MM.1S (cell line): ENCODE measurements around the gene DPP9.

Experiments
- DNase-seq: peaks from one replicate; pipeline ENCODE4 v3.0.0-alpha.2; 2015
- H2AFZ ChIP-seq: fragments of 300-600 bp; sonication (generic); 2 replicates; pipeline ENCODE4 v1.6.0; 2016; ENCODE audit warnings: antibody characterized with exemption, low read length
- H3F3A ChIP-seq: fragments of 300-600 bp; sonication (generic); 2 replicates; pipeline ENCODE4 v1.6.1; 2016; ENCODE audit warnings: mild to moderate bottlenecking, antibody characterized with exemption, low read length, moderate library complexity, mixed read lengths; ENCODE audit not compliant: insufficient read depth
- H3K27ac ChIP-seq: fragments of 300-600 bp; sonication (generic); 2 replicates; pipeline ENCODE4 v1.5.1; 2016; ENCODE audit warnings: mild to moderate bottlenecking, low read length
- H3K27me3 ChIP-seq: fragments of 300-600 bp; sonication (generic); replicated peaks from 2 replicates; pipeline ENCODE4 v1.6.0; 2016; ENCODE audit warnings: low read length; ENCODE audit not compliant: insufficient read depth
- H3K36me3 ChIP-seq: fragments of 300-600 bp; sonication (generic); replicated peaks from 2 replicates; pipeline ENCODE4 v1.6.1; 2016; ENCODE audit warnings: mild to moderate bottlenecking, low read length, mixed read lengths; ENCODE audit not compliant: insufficient read depth
- H3K4me1 ChIP-seq: fragments of 300-600 bp; sonication (generic); 2 replicates; pipeline ENCODE4 v1.6.1; 2016; ENCODE audit warnings: low read length, mixed read lengths
- H3K4me2 ChIP-seq: fragments of 300-600 bp; sonication (generic); 2 replicates; pipeline ENCODE4 v1.6.0; 2016; ENCODE audit warnings: low read depth, low read length
- H3K4me3 ChIP-seq: fragments of 300-600 bp; sonication (generic); 2 replicates; pipeline ENCODE4 v1.5.1; 2016; ENCODE audit warnings: low read length, mixed read lengths
- H3K79me2 ChIP-seq: fragments of 300-600 bp; sonication (generic); 2 replicates; pipeline ENCODE4 v1.6.1; 2016; ENCODE audit warnings: mixed run types, low read length, mixed read lengths
- H3K9ac ChIP-seq: fragments of 300-600 bp; sonication (generic); 2 replicates; pipeline ENCODE4 v1.6.1; 2016; ENCODE audit warnings: low read length, mixed read lengths
- H3K9me2 ChIP-seq: fragments of 300-600 bp; sonication (generic); replicated peaks from 2 replicates; pipeline ENCODE4 v1.6.1; 2016; ENCODE audit warnings: mild to moderate bottlenecking, low read length, mixed read lengths; ENCODE audit not compliant: insufficient read depth
- H3K9me3 ChIP-seq: fragments of 300-600 bp; sonication (generic); replicated peaks from 2 replicates; pipeline ENCODE4 v1.6.1; 2016; ENCODE audit warnings: mild to moderate bottlenecking, low read length, mixed read lengths; ENCODE audit not compliant: insufficient read depth
- H4K20me1 ChIP-seq: fragments of 300-600 bp; sonication (generic); 2 replicates; pipeline ENCODE4 v1.6.1; 2016; ENCODE audit warnings: mild to moderate bottlenecking, low read length, moderate library complexity, mixed read lengths; ENCODE audit not compliant: insufficient read depth
- EZH2 ChIP-seq: fragments of 300-600 bp; sonication (generic); optimal IDR thresholded peaks from 2 replicates; pipeline ENCODE3; 2017; ENCODE audit warnings: low read depth, mild to moderate bottlenecking, antibody characterized with exemption, low read length, mixed read lengths
- EZH2phosphoT487 ChIP-seq: fragments of 300-600 bp; sonication (generic); IDR thresholded peaks from 2 replicates; pipeline ENCODE4 v1.6.1; 2018; ENCODE audit warnings: antibody characterized with exemption, low read length
- TF ChIP-seq, protein P1 (sequence below): fragments of 300-600 bp; sonication (generic); IDR thresholded peaks from 2 replicates; pipeline ENCODE4 v1.5.1; 2016; ENCODE audit warnings: antibody characterized with exemption, low read length, mixed read lengths

DPP9 gene

DNA sequence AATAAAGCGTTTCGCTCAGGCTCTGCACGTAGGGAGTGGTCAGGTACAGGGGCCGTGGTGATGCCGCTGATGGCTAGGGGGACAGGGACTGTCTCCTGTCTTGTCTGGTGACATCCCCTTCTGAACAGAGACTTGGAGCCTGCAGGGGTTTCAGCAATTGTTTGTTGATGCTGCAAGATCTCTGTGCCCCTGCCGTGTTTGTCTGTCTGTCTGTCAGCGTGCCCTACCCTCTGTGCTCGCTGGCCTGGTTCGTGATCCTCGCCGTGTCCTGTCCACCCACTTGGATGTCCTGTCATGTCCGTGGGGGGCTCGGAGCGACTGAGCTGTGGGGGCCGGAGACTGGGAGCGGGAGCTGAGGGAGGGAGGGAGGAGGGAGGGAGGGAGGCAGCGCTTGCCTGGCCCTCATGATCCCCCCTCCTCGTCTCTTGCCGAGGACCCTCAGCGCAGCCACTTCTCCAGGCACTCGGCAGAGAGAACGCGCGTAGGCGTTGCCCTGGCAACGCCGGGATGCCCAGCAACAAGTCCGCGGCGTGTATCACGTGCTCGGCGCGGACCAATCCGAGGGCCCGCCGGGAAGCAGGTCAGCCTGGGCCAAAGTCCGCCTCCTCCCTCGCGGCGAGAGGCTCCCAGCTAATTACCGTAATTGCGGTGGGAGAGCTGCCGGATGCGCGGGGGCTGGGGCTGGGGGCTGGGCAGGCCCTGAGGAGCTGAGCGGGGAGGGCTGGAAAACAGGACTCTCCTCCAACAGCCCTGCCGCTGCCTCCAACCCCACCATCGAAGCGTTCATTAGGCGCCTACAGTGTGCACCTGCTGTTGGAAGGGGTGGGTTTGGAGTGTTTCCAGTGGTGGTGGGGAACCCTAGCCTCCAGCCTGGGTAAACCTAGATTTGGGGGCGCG, 36.0 kb upstream of the DPP9 start:
- Histone ChIP-seq H3K27ac (no peak overlapping the region), H3K9ac (no peak overlapping the region)

DNA sequence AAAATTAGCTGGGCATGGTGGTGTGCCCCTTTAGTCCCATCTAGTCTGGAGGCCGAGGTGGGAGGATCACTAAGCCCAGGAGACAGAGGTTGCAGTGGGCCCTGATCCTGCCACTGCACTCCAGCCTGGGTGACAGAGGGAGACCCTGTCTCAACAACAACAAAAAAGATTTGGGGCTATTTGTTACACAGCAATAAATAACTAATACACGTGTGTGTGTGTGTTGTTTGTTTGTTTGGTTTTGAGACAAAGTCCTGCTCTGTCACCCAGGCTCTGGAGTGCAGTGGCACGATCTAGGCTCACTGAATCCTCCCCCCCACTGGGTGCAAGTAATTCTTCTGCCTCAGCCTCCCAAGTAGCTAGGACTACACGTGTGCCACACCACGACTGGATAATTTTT, 35.0 kb upstream of the DPP9 start:
- no peaks in the 10 kb centered on the region for H4K20me1 ChIP-seq
- H3K36me3 ChIP-seq = no peaks in the 10 kb centered on the region
- DNase-seq = no peak
- no peak overlapping the region for H2AFZ ChIP-seq
- no peak overlapping the region for H3K9ac ChIP-seq
- TF ChIP-seq EZH2phosphoT487 = no peak
- no peaks in the 10 kb centered on the region for H3F3A ChIP-seq
- no peaks in the 10 kb centered on the region for H3K4me1 ChIP-seq
- no peak overlapping the region for H3K4me2 ChIP-seq
- no peaks in the 10 kb centered on the region for H3K79me2 ChIP-seq
- no peaks in the 10 kb centered on the region for H3K9me2 ChIP-seq
- H3K4me3 ChIP-seq = no peak overlapping the region
- H3K27ac ChIP-seq = no peak overlapping the region
- no peaks in the 10 kb centered on the region for H3K9me3 ChIP-seq
- peaks cover 92% of the 10 kb centered on the region for H3K27me3 ChIP-seq

More for the DNA sequence above, 36.0 kb upstream of the DPP9 start:
- no peaks in the 10 kb centered on the region for H3K9me3 ChIP-seq
- peak overlapping the region; percentile 48 for H3K4me3 ChIP-seq
- peaks cover 93% of the 10 kb centered on the region for H3K27me3 ChIP-seq
- no peaks in the 10 kb centered on the region for H3K36me3 ChIP-seq
- TF ChIP-seq EZH2 (no peak), EZH2phosphoT487 (no peak)
- TF ChIP-seq, protein P1, sequence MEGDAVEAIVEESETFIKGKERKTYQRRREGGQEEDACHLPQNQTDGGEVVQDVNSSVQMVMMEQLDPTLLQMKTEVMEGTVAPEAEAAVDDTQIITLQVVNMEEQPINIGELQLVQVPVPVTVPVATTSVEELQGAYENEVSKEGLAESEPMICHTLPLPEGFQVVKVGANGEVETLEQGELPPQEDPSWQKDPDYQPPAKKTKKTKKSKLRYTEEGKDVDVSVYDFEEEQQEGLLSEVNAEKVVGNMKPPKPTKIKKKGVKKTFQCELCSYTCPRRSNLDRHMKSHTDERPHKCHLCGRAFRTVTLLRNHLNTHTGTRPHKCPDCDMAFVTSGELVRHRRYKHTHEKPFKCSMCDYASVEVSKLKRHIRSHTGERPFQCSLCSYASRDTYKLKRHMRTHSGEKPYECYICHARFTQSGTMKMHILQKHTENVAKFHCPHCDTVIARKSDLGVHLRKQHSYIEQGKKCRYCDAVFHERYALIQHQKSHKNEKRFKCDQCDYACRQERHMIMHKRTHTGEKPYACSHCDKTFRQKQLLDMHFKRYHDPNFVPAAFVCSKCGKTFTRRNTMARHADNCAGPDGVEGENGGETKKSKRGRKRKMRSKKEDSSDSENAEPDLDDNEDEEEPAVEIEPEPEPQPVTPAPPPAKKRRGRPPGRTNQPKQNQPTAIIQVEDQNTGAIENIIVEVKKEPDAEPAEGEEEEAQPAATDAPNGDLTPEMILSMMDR = no peak
- no peaks in the 10 kb centered on the region for H4K20me1 ChIP-seq
- H2AFZ ChIP-seq = peak overlapping the region; percentile 33; the same call in 1 of the 2 replicates
- H3K79me2 ChIP-seq = no peaks in the 10 kb centered on the region
- H3K9me2 ChIP-seq = no peaks in the 10 kb centered on the region
- no peaks in the 10 kb centered on the region for H3F3A ChIP-seq
- peak; percentile 93 for DNase-seq
- peak overlapping the region; percentile 91 for H3K4me2 ChIP-seq
- H3K4me1 ChIP-seq = no peaks in the 10 kb centered on the region

DNA sequence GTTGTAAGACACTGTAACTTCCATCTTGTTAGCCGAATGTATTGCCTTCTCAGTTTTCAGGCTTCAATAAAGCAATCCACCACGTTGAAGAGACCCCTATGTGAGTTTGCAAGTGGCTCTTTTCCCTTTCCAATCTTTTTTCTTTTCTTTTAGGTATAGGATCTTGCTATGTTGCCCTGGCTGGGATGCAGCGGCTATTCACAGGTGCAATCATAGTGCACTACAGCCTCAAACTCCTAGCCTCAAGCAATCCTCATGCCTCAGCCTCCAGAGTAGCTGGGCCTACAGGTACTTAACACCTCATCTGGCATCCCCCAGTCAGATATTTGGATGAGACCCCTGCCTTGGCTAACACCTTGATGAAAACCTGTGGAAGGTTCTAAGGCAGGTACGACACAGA, 34.4 kb upstream of the DPP9 start:
- Histone ChIP-seq H3K4me1 (no peaks in the 10 kb centered on the region), H2AFZ (no peak overlapping the region), H3K27ac (no peak overlapping the region), H3K9ac (no peak overlapping the region), H3K79me2 (no peaks in the 10 kb centered on the region), H3K9me3 (no peaks in the 10 kb centered on the region), H3F3A (no peaks in the 10 kb centered on the region), H3K4me2 (no peak overlapping the region), H3K4me3 (no peak overlapping the region), H3K36me3 (no peaks in the 10 kb centered on the region), H3K27me3 (peaks cover 91% of the 10 kb centered on the region), H4K20me1 (no peaks in the 10 kb centered on the region), H3K9me2 (no peaks in the 10 kb centered on the region)
- DNase-seq = no peak
- TF ChIP-seq, protein P1 = no peak
- TF ChIP-seq EZH2 (no peak), EZH2phosphoT487 (no peak)

DNA sequence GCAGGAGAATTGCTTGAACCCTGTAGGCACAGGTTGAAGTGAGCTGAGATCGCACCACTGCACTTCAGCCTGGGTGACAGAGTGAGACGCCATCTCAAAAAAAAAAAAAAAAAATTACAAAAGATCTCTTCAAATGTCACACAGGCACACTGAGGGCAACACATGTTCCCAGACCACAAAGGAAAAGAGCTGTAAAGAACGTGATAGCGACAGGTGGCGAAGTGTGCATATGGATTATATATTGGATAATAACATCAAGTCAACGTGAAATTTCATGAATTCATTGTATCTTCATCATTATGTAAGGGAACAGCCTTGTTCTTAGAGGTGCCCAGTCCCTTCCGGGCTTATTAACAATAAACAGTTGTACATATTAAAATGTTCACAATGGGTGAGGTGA, 31.8 kb upstream of the DPP9 start:
- H3K9me2 ChIP-seq = no peaks in the 10 kb centered on the region
- H3K9ac ChIP-seq = no peak overlapping the region
- H4K20me1 ChIP-seq = no peaks in the 10 kb centered on the region
- H3K27ac ChIP-seq = no peak overlapping the region
- H3K4me3 ChIP-seq = no peak overlapping the region
- peaks cover 81% of the 10 kb centered on the region for H3K27me3 ChIP-seq
- H3K9me3 ChIP-seq = no peaks in the 10 kb centered on the region
- no peaks in the 10 kb centered on the region for H3K4me1 ChIP-seq
- H3K36me3 ChIP-seq = no peaks in the 10 kb centered on the region
- no peaks in the 10 kb centered on the region for H3K79me2 ChIP-seq
- no peak overlapping the region for H3K4me2 ChIP-seq
- no peaks in the 10 kb centered on the region for H3F3A ChIP-seq
- DNase-seq = no peak
- H2AFZ ChIP-seq = no peak overlapping the region
- TF ChIP-seq EZH2 = no peak
- TF ChIP-seq, protein P1 = no peak
- TF ChIP-seq EZH2phosphoT487 = no peak
